HG03575 (cell line): ENCODE results near the gene STRA8.
"Not testable (repeated sequence)": the region's sequence is repeated elsewhere in the genome, so short reads cannot be mapped to it uniquely, and the experiment has no call there.

Experiments
- ATAC-seq: cut with Tn5 transposase; IDR thresholded peaks from one replicate; pipeline ENCODE4 v1.9.1; 2021; ENCODE audit not compliant: unreplicated experiment, insufficient number of reproducible peaks, low FRiP score; ENCODE audit errors: extremely low read depth

The STRA8 gene

DNA sequence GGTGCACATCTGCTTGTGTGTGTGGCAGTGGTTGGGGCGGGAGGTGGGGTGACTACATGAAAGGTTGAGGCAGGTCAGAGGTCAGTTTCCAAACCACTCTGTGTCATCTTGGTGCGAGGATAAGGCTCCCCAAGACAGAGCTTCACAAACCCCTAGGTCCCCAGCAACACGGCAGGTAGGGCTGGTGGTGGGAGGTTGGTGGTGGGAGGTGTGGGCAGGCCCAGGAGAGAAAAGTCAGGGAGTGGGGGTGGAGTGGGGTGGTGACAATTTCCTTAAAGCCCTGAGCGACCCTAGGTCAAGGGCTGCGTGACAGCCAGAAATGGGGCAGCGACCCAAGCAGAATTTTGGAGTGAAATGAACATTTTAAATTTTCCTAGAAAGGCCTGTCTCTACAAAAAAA is 1.6 kb upstream of the STRA8 start:
- ATAC-seq: no peak

- no peak for ATAC-seq
Measured at GRCh38 chr7:135232720-135233119, 918 bp upstream of the STRA8 start.

- ATAC-seq: not testable (repeated sequence)
Measured at GRCh38 chr7:135234095-135234494, 457 bp downstream of the STRA8 start.

DNA sequence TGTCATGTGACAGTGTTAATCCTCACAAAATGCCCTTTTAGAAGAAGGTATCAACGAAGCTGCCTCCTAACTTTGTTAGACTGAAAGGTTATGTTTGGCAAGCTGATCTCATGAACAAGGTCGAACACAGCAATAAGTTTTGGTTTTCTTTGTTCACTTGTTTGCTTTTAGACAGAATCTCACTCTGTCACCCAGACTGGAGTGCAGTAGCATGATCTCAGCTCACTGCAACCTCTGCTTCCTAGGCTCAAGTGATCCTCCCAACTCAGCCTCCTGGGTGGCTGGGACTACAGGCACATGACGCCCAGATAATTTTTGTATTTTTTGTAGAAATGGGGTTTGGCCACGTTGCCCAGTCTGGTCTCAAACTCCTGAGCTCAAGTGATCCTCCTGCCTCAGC is 1.1 kb downstream of the STRA8 start:
- ATAC-seq: no peak

DNA sequence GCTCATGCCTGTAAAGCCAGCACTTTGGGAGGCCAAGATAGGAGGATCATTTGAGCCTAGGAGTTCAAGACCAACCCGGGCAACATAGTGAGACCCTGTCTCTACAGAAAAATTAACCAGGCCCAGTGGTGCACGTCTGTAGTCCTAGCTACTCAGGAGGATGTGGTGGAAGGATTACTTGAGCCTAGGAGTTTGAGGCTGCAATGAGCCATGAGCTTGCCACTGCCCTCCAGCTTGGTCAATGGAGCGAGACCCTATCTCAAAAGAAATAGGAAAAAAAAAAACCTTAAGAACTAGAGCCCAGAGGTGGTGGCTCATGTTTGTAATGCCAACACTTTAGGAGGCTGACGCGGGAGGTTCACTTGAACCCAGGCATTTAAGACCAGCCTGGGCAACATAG is 2.2 kb downstream of the STRA8 start:
- ATAC-seq: no peak

DNA sequence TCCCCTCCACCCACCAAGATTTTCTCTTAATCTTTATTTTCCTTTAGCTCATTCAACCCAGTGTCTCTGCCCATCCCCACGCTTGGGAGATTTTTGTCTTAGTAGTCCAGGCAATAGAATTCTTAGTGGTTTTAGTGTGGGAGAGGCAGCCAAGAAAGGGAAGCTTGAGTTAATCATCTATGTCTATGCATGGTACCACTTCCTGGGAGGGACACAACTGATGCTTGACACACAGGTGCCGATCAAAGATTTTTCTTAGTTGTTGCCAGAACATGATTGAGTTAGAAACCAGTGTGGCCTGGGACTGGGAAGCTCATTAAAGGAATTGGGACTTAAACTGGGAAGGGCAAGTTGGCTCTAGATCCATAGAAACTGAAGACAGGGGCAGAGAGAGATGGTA is 3.1 kb downstream of the STRA8 start:
- peak; percentile 79 for ATAC-seq

GRCh38 chr7:135238112-135238744 is 4.6 kb downstream of the STRA8 start:
- no peak for ATAC-seq

DNA sequence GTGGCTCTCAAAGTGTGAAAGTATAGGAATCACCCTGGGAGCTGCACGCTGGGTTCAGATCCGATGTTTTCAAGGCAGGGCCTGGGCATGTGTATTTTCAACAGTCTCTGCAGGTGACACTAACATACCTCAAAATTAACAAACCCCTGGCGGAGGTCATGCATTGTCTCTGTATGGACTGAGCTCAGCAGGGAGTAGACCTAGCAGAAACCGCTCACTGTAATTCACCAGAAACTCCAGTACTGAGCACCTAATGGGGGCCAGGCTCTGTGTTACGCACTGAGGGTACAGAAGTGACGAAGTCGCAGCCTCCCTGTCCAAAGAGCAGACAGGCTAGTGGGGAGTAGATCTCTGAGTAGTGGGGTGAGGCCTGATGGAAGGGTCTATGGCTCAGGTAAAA is 5.6 kb downstream of the STRA8 start:
- no peak for ATAC-seq

GRCh38 chr7:135240441-135240840 is 6.8 kb downstream of the STRA8 start:
- no peak for ATAC-seq

- no peak for ATAC-seq
Measured at GRCh38 chr7:135242096-135242684, 8.6 kb downstream of the STRA8 start.

DNA sequence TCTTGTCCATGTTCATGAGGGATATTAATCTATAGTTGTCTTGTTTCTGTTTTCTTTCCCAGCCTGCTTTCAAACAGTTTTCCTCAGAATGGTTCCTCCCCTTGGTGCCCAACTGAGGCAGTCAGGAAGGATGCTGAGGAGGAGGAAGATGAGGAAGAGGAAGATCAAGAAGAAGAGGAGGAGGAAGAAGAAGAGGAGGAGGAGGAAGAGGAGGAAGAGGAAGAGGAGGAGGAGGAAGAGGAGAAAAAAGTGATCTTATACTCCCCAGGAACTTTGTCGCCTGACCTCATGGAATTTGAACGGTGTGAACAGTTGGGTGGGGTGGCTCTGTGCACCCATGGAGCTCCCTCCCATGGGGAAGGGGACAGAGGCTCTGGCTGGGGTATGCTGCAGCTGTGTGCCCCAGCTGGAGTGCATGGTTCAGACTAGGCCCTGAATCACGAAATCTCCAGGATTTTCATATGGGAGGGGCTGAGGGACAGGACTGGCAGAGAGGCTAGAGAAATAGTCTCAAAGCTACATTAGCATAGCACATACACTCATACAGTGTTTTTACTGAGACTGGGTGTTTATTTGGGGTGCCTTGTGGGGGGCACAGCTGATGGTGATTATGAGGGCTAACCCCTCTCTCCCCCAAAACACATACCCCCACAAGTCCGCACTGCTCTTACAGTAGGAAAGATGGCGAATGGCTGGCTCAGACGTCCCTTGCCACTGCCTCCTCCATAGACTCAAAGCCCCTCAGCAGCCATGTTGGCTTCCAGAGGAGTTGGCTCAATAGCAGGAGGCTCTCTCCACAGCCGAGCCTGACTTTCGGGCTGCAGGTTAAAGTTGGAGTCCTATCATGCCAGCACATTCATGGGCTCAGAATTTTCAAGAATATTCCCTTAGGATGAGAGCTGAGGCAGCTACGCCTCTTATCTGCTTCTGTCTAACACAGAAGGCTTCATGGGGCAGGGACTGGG is 11.9 kb downstream of the STRA8 start:
- no peak for ATAC-seq

- ATAC-seq: no peak
Measured at GRCh38 chr7:135246191-135246825, 12.7 kb downstream of the STRA8 start.

DNA sequence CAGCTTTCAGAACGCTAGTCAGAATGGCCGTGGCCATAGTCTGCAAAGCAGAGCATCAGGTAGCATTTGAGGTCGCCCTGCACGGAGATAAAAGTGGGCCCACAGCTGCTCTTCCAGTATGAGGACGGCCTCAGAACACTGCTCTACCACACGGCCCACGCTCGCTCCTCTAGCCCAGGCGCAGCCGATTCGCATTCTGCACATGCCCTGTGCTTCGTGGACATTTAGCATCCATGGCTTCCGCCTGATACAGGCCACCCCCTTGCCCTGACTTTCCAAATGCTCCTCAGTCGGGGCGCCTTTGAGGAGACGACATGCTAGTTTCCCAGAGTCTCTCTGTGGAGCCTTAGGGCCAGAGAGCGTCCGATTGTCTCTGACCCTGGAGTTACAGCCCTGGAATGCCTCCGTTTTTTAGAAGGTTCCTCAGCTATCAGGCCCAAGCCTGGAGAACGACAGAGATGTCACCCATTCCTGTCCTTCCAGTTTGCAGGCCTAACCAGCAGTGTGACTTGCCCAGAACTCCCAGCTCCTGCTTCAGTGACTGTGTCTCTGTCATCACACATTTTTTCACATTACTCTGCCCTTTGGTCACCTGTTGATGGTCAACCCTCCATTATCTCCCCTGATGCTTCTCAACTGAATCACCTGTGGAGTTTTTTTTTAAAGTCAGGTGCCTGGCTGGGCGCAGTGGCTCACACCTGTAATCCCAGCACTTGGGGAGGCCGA is 14.3 kb downstream of the STRA8 start:
- no peak for ATAC-seq

DNA sequence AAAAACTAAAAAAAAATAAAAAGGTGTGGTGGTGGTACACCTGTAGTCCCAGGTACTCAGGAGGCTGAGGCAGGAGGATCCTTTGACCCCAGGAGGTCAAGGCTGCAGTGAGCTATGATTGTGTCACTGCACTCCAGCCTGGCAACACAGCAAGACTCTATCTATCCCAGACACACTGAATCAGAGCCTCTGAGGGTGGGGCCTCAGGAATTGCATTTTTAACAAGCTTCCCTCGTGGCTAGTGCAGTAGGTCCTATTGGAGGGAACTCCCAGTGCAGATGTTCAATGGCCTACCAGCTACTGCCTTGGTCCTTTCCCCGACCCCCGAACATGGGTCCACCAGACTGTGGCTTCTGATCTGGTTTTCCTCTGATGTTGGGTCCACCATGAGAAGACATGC is 14.9 kb downstream of the STRA8 start:
- no peak for ATAC-seq

DNA sequence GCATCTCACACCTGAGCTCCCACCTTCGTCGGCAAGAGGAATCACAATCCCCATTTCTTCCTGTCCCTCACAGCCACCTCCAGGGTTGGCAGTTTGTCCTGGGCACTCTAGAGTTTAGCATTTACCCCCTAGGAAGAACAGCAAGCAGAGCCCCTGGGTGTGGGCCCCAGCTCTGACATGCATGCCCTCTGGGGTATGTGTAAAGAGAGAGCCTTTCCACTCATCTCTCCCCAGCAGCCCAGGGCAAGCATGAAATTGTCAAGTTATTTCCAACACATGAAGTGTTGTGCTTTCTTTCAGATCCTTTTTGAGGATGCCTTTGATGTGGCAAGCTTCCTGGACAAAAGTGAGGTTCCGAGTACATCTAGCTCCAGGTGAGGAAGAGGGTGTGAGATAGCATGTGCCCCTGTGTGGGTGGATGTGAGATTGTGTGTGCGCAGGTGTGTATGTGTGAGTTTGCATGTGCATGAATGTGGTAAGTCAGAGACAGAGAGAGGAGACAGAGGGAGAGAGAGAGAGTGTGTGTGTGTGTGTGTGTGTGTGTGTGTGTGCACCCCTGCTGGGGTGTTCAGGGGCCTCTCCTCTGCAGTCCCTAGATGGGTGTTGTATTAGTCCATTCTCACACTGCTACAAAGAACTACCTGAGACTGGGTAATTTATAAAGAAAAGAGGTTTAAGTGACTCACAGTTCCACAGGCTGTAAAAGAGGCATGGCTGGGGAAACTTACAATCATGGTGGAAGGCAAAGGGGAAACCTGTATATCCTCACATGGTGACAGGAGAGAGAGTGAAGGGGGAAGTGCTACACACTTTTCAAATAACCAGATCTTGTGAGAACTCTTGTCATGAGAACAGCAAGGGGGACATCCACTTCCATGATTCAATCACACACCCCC is 18.1 kb downstream of the STRA8 start:
- no peak for ATAC-seq

DNA sequence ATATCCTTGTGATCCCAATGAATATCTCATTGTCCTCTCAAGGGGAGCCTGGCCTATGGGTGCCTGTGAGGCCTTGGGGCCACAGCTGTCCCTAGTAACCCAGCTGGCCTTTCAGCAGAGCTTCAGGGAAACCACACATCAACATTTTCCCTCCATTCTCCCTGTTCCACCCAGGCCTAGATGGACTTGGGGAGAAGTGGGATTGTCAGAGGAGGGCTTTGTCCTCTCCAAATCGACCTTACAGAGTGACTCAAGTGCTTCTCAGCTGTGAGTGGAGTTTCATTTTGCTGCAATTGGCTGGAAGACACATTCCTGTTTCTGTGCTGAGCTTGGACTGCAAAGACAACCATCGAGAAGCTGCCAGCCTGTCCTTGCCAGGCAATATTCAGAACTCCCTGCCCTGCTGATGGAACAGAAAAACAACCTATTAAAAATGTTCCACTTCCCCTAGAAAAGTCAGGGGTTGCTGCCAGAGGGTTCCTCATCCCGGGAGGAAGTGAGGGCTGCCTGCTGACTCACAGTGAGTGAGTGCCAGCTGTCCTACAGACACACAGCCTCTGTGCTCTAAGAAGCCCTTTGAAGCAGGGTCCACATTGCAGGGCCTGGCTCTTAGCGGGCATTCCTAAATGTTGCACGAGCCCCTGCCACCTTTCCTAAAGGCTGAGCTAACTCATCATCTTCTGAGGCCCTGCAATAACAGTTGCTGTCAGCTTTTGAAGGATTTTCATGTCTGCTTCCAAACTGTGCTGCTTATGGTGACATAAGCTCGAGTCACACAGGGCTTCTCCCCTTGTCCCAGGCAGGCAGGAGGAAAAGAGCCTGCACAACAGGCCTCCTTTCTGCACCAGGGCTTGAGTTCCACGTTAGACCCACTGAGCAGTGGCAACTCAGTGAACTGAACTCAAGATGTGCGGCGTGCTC is 20.5 kb downstream of the STRA8 start:
- no peak for ATAC-seq

- no peak for ATAC-seq
Measured at GRCh38 chr7:135257790-135258189, 24.2 kb downstream of the STRA8 start.
